22Rv1 (cell line): ENCODE measurements around the gene C11orf91.

Experiments used
- CTCF ChIP-seq: fragments of 450-650 bp; IDR thresholded peaks from 2 replicates; pipeline ENCODE4 v1.5.1; 2017; ENCODE audit warnings: mild to moderate bottlenecking
- ZFX ChIP-seq: fragments of 450-650 bp; IDR thresholded peaks from 2 replicates; pipeline ENCODE4 v1.6.1; 2017; ENCODE audit warnings: antibody characterized with exemption, borderline replicate concordance

DNA sequence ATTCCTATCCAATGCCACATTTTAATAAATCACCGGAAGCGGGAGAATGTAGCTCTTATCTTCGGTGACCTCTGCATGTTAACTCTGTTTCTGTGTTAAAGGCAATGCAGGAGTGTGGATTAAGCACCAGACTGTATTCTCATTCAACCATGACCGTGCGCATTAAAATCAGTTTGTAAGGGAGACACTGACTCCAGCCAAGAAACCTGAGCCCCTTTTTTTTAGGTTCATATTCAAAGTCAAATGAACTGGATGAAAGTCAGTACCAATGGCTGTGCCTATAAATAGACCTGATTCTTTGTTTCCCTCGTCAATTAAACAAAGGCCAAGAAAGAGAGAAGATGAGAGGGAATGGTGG lies 32.2 kb downstream of the C11orf91 start:
- TF ChIP-seq CTCF (no peak), ZFX (no peak)
